GM21526 (cell line): ENCODE results near the gene MOXD1.
A peak's percentile ranks its signal among the peaks of the same experiment; 100 is the strongest.

Source experiments
- ATAC-seq: cut with Tn5 transposase; IDR thresholded peaks from one replicate; pipeline ENCODE4 v1.9.1; 2021; ENCODE audit warnings: moderate library complexity; ENCODE audit not compliant: unreplicated experiment, low FRiP score

The MOXD1 gene

GRCh38 chr6:132400883-132401617 lies at the start of gene MOXD1:
Gene MOXD1, minus strand, starts transcription at chr6:132401475. Its CDS starts 49 bp downstream, at chr6:132401426.
- peak; percentile 50 for ATAC-seq

GRCh38 chr6:132446855-132447241 lies 45.6 kb upstream of the MOXD1 start:
- no peak for ATAC-seq

GRCh38 chr6:132446141-132446854 lies 45.0 kb upstream of the MOXD1 start:
- no peak for ATAC-seq

- no peak for ATAC-seq
These were observed 44.1 kb upstream of the MOXD1 start for GRCh38 chr6:132445201-132445951.

GRCh38 chr6:132443206-132443605 lies 41.9 kb upstream of the MOXD1 start:
- ATAC-seq: no peak

- no peak for ATAC-seq
These were observed 28.8 kb upstream of the MOXD1 start for GRCh38 chr6:132430110-132430509.

GRCh38 chr6:132425176-132425575 lies 23.9 kb upstream of the MOXD1 start:
- ATAC-seq: no peak

- ATAC-seq: no peak
These were observed 22.6 kb upstream of the MOXD1 start for GRCh38 chr6:132423839-132424238.

- ATAC-seq: no peak
These were observed 17.1 kb upstream of the MOXD1 start for GRCh38 chr6:132418235-132418965.

- ATAC-seq: no peak
These were observed 13.5 kb upstream of the MOXD1 start for GRCh38 chr6:132414761-132415160.

- ATAC-seq: no peak
These were observed 13.0 kb upstream of the MOXD1 start for GRCh38 chr6:132414322-132414721.

GRCh38 chr6:132413499-132413802 lies 12.2 kb upstream of the MOXD1 start:
- no peak for ATAC-seq

GRCh38 chr6:132412656-132413498 lies 11.6 kb upstream of the MOXD1 start:
- no peak for ATAC-seq

GRCh38 chr6:132411296-132411695 lies 10.0 kb upstream of the MOXD1 start:
- no peak for ATAC-seq

- no peak for ATAC-seq
These were observed 9.6 kb upstream of the MOXD1 start for GRCh38 chr6:132410830-132411229.

- peak; percentile 53 for ATAC-seq
These were observed 4.1 kb upstream of the MOXD1 start for GRCh38 chr6:132405143-132405915.

- ATAC-seq: peak; percentile 6
These were observed 3.5 kb upstream of the MOXD1 start for GRCh38 chr6:132404736-132405135.

- no peak for ATAC-seq
These were observed 3.1 kb upstream of the MOXD1 start for GRCh38 chr6:132404330-132404729.

- no peak for ATAC-seq
These were observed 477 bp upstream of the MOXD1 start for GRCh38 chr6:132401618-132402285.
